HL-60 (cell line): ENCODE results near the gene AKAP13.

Source experiments
- CTCF ChIP-seq: IDR thresholded peaks from one replicate; pipeline ENCODE4 v1.5.1; 2011; ENCODE audit warnings: low read length, control low read depth, inconsistent platforms; ENCODE audit not compliant: insufficient read depth
- POLR2AphosphoS5 ChIP-seq: IDR thresholded peaks from 2 replicates; pipeline ENCODE4 v1.6.1; 2012; ENCODE audit warnings: low read depth
- REST ChIP-seq: IDR thresholded peaks from 2 replicates; pipeline ENCODE4 v1.6.1; 2012; ENCODE audit warnings: low read depth; ENCODE audit not compliant: insufficient replicate concordance
- SPI1 ChIP-seq: IDR thresholded peaks from 2 replicates; pipeline ENCODE4 v1.6.1; 2012; ENCODE audit warnings: low read depth, mild to moderate bottlenecking, borderline replicate concordance

GRCh38 chr15:85584872-85585271 lies 204.5 kb downstream of the AKAP13 start:
- TF ChIP-seq CTCF (no peak), POLR2AphosphoS5 (no peak), REST (no peak), SPI1 (no peak)
